Activated CD4-positive, alpha-beta T cell treated with anti-CD3 and anti-CD28 coated beads for 36 hours (primary cell): ENCODE measurements around the gene WDFY4. TPM values are rescaled to one million over a fixed set of nuclear protein-coding genes. Genes with fewer than 3 reads are reported as not detected.

Experiments
- ATAC-seq: fragments of 200-7000 bp; cut with Tn5 transposase; one replicate; pipeline ENCODE4 v1.10.0; 2021; ENCODE audit warnings: mild to moderate bottlenecking, moderate library complexity
- CTCF ChIA-PET: fragments of 350-600 bp; sonication (Branson Sonifier 250); formaldehyde crosslinking; loops from one replicate; lab custom pipeline; 2021; ENCODE audit warnings: antibody characterized with exemption; lab: Charles Lee
- POLR2A ChIA-PET: fragments of 350-600 bp; sonication (Branson Sonifier 250); formaldehyde crosslinking; loops from one replicate; lab custom pipeline; 2021; ENCODE audit warnings: antibody characterized with exemption, inconsistent platforms; lab: Charles Lee
- DNase-seq: peaks from one replicate; pipeline ENCODE4 v3.0.0-alpha.2; 2020
- H3K27ac Mint-ChIP-seq: one replicate; pipeline ENCODE4 v1.8.0; 2021; ENCODE audit warnings: mixed read lengths
- H3K27me3 Mint-ChIP-seq: one replicate; pipeline ENCODE4 v1.8.0; 2021; ENCODE audit warnings: mixed read lengths
- H3K36me3 Mint-ChIP-seq: one replicate; pipeline ENCODE4 v1.8.0; 2021; ENCODE audit warnings: low read depth, mixed read lengths
- H3K4me1 Mint-ChIP-seq: one replicate; pipeline ENCODE4 v1.8.0; 2021; ENCODE audit warnings: mixed read lengths
- H3K4me3 Mint-ChIP-seq: one replicate; pipeline ENCODE4 v1.8.0; 2021; ENCODE audit warnings: mild to moderate bottlenecking, moderate library complexity, mixed read lengths
- H3K9me3 Mint-ChIP-seq: one replicate; pipeline ENCODE4 v1.8.0; 2021; ENCODE audit warnings: low read depth, mixed read lengths
- intact Hi-C, 2 experiments: fragments of 100-400 bp; cut with DNase I in 1 of 2; cut with micrococcal nuclease in 1 of 2; formaldehyde crosslinking; loops; one replicate each; pipeline versions ENCODE4 v1.14.2 to v1.15.1; 2022 to 2024; cut with DNase I, micrococcal nuclease
- total RNA-seq, 2 experiments: library from RNA; stranded (reverse); gene quantifications; one replicate each; pipeline ENCODE4 v1.2.3, GENCODE V29; 2021

WDFY4 gene
- total RNA-seq, 2 experiments from 2014 or later: 0.07 to 0.09 TPM

GRCh38 chr10:48759113-48759901 is 74.6 kb downstream of the WDFY4 start:
- ChIA-PET CTCF (no interaction called here), POLR2A (no interaction called here)
- DNase-seq (no peak), ATAC-seq (no peak)
- Mint-ChIP-seq H3K36me3 (no peaks in the 10 kb centered on the region), H3K4me3 (no peak overlapping the region), H3K27ac (no peak overlapping the region), H3K9me3 (no peaks in the 10 kb centered on the region), H3K27me3 (peaks cover 13% of the 10 kb centered on the region), H3K4me1 (no peaks in the 10 kb centered on the region)
- intact Hi-C loops: no loop called here

GRCh38 chr10:48760983-48761382 is 76.3 kb downstream of the WDFY4 start:
- CTCF ChIA-PET: no interaction called here
- DNase-seq: no peak

DNA sequence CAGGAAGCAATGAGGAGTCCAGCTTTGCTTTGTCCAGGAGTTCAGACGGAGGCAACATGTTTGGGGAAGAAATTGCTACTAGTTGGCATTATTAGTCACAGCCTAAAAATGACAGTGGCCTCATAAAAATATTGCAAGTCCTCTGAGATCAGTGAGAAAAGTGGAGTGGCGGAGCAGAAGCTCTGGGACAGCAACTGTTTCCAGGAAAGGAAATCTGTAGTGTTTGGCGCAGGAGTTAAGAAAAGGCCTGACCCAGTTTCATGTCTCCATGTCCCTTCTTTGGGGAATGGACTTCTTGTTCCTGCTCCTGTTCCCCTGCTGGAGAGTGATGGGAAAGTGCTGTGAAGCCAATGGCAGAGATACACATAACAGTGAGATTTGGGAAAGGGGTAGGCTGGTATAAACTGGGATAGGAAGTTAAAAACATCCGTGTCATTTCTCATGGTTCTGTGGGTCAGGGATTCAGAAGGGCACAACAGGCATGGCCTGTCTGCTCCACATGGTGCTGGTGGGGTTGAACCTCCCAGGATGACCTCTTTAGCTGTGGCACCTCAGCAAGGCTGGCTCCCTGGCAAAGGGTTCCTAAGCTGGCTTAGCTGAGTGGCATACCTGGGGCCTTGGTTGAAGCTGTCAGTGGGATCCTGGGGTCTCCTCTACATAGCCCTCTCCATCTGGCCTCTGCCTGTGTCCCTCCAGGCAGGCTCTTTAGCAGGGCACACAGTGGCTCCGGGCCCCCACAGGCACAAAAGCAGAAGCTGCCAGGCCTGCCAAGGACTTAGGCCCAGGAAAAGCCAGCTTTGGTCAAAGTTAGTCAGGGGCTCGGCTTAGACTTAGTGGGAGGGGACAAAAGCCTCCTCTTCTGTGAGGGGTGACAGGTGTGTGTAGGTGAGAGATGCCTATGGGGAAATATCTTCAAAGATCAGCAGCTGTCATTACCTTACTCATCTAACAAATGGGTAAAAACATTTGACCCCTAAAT is 77.7 kb downstream of the WDFY4 start:
- Mint-ChIP-seq H3K4me1 (no peaks in the 10 kb centered on the region), H3K27ac (no peak overlapping the region), H3K9me3 (no peaks in the 10 kb centered on the region), H3K4me3 (no peak overlapping the region), H3K27me3 (peaks cover 13% of the 10 kb centered on the region), H3K36me3 (no peaks in the 10 kb centered on the region)
- ATAC-seq (no peak), DNase-seq (no peak)
- intact Hi-C loops: no loop called here
- ChIA-PET CTCF (no interaction called here), POLR2A (no interaction called here)

More at GRCh38 chr10:48760983-48761382, 76.3 kb downstream of the WDFY4 start:
- Mint-ChIP-seq H3K36me3 (no peaks in the 10 kb centered on the region), H3K27ac (no peak overlapping the region), H3K4me3 (no peak overlapping the region), H3K27me3 (peaks cover 13% of the 10 kb centered on the region), H3K4me1 (no peaks in the 10 kb centered on the region), H3K9me3 (no peaks in the 10 kb centered on the region)
- intact Hi-C loops: no loop called here
- ATAC-seq: no peak
- POLR2A ChIA-PET: no interaction called here

- no peak for DNase-seq
- Mint-ChIP-seq H3K4me3 (no peak overlapping the region), H3K27me3 (peaks cover 13% of the 10 kb centered on the region), H3K27ac (no peak overlapping the region), H3K9me3 (no peaks in the 10 kb centered on the region), H3K4me1 (no peaks in the 10 kb centered on the region), H3K36me3 (no peaks in the 10 kb centered on the region)
- ChIA-PET CTCF (interaction anchor here (1.5 kb wide), 1 partner anchor 105 kb away, joined by 4 read pairs; no protein-coding TSS in a partner anchor), POLR2A (no interaction called here)
- ATAC-seq: no peak
- intact Hi-C loops: no loop called here
Measured at GRCh38 chr10:48763403-48763965, 78.8 kb downstream of the WDFY4 start.

DNA sequence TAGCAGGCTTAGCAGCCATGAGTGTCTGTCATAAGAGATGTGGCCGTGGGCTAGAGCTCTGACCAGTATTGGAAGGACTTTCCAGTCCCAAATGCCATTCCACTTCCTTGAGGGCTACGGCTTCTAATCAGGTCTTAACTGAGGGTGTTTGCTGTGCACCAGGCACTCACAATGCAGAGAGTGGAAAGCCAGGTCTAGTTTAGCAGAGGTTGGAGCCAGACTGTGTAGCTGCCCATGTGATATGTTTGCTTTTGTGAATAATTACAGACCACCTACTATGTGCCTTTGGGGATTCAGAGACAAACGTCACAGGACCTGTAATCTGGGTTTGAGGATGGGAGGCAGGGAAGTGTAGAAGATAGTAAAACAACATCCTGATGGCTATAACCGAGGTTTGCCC is 79.8 kb downstream of the WDFY4 start:
- ChIA-PET POLR2A (no interaction called here), CTCF (interaction anchor here (1.5 kb wide), 1 partner anchor 106 kb away, joined by 4 read pairs; no protein-coding TSS in a partner anchor)
- H3K4me3 Mint-ChIP-seq: no peak overlapping the region
- H3K36me3 Mint-ChIP-seq: no peaks in the 10 kb centered on the region
- DNase-seq (no peak), ATAC-seq (no peak)
- H3K27ac Mint-ChIP-seq: no peak overlapping the region
- no peaks in the 10 kb centered on the region for H3K4me1 Mint-ChIP-seq
- H3K9me3 Mint-ChIP-seq: no peaks in the 10 kb centered on the region
- H3K27me3 Mint-ChIP-seq: peaks cover 13% of the 10 kb centered on the region
- intact Hi-C loops: no loop called here

GRCh38 chr10:48765039-48765438 is 80.4 kb downstream of the WDFY4 start:
- Mint-ChIP-seq H3K9me3 (no peaks in the 10 kb centered on the region), H3K4me3 (no peak overlapping the region), H3K27me3 (peaks cover 9% of the 10 kb centered on the region), H3K4me1 (no peaks in the 10 kb centered on the region), H3K27ac (no peak overlapping the region), H3K36me3 (no peaks in the 10 kb centered on the region)
- DNase-seq: no peak
- ATAC-seq: no peak
- ChIA-PET CTCF (interaction anchor here (1.5 kb wide), 1 partner anchor 107 kb away, joined by 4 read pairs; no protein-coding TSS in a partner anchor), POLR2A (no interaction called here)
- intact Hi-C loops: no loop called here

DNA sequence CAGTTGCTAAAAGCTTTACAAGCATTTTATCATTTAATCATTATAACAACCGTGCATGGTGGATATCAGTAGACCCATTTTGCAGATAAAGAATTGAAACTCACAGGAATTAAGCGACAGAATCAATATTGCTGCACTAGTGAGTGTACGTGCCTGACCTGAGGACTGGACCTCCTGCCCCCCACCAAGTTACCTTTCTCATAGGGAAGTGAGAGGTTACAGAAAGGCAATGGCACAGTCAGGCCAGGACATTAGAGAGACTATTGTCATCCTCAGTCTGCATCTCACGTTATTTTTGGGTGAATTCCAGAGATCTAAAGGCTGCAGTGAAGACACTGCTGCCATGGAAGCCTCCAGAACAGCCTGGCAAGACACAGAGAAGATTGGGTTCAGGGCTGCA is 80.9 kb downstream of the WDFY4 start:
- Mint-ChIP-seq H3K4me3 (no peak overlapping the region), H3K27me3 (peaks cover 6% of the 10 kb centered on the region), H3K27ac (no peak overlapping the region), H3K9me3 (no peaks in the 10 kb centered on the region), H3K36me3 (no peaks in the 10 kb centered on the region), H3K4me1 (no peaks in the 10 kb centered on the region)
- ChIA-PET POLR2A (no interaction called here), CTCF (interaction anchor here (1.0 kb wide), 1 partner anchor 18 kb away, joined by 3 read pairs; no protein-coding TSS in a partner anchor)
- no peak for ATAC-seq
- DNase-seq: no peak
- intact Hi-C loops: no loop called here

DNA sequence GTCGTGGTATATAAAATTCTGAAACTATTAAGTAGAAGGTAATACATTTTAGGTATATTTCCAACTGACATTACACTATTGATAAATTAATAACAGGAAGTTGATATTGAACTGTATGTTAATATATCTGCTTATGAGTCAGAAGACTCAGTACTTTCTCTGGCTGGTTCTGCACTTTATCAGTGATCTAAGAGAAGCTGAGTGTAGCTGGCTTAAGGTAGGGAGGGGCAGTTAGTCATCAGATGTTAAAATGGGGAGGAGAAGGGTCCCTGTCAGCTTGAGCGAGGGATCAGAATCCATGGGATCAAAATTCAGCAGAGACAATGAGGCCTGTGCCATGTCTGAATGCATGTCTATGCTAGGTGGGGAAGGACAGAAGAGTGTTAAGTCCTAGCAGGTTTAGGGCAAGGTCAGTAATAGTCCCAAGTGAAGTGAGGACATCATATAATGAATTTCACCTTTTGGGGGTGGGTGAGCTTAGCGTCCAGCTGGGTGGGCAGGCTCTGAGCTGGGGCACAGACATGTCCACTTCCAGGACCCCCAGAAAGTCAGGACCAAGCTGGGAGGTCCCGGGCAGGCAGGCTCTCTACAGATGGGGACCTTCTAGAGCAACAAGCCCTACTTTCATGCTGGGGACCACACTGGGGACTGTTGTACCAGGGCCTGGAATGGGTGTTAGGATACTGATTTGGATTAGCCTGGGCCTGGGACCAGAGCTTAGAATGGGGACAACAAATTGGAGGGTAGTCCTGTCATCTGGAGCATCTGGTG is 82.9 kb downstream of the WDFY4 start:
- POLR2A ChIA-PET: no interaction called here
- Mint-ChIP-seq H3K9me3 (no peaks in the 10 kb centered on the region), H3K27ac (no peak overlapping the region), H3K4me3 (no peak overlapping the region), H3K4me1 (no peaks in the 10 kb centered on the region), H3K27me3 (no peaks in the 10 kb centered on the region), H3K36me3 (no peaks in the 10 kb centered on the region)
- intact Hi-C loops: no loop called here
- no peak for DNase-seq
- no peak for ATAC-seq
- CTCF ChIA-PET: no interaction called here

DNA sequence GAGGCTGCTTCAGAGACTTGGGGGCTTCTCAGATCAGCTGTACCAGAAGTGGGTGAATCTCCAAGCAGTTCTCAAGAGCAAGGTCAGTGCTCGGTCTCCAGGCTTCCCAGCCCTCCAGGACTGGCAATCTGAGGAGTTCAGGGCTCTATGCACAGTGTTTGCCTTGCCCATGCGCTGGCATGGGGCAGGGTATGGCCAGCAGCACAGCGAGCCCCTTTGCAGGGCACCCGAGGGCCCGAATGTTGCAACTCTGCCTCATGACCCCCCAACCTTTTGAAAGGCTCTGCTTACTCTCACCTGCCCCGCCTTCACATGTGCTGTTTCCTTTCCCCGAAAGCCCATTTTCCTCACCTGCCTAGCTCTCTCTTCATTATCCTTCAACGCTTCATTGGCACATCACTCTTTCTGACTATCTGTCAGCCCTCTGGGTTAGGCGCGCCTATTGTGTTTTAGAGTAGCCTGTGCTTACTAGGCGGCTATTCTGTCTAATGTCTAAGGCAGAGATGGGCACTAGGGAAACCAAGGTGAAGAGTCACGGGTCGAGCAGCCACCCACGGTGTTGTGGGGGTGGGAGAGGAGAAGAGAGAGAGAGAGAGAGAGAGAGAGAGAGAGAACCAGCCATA is 83.6 kb downstream of the WDFY4 start:
- ATAC-seq: no peak
- intact Hi-C loops: no loop called here
- Mint-ChIP-seq H3K4me3 (no peak overlapping the region), H3K36me3 (no peaks in the 10 kb centered on the region), H3K27ac (no peak overlapping the region), H3K27me3 (no peaks in the 10 kb centered on the region), H3K9me3 (no peaks in the 10 kb centered on the region), H3K4me1 (no peaks in the 10 kb centered on the region)
- no peak for DNase-seq
- POLR2A ChIA-PET: no interaction called here
- CTCF ChIA-PET: no interaction called here

DNA sequence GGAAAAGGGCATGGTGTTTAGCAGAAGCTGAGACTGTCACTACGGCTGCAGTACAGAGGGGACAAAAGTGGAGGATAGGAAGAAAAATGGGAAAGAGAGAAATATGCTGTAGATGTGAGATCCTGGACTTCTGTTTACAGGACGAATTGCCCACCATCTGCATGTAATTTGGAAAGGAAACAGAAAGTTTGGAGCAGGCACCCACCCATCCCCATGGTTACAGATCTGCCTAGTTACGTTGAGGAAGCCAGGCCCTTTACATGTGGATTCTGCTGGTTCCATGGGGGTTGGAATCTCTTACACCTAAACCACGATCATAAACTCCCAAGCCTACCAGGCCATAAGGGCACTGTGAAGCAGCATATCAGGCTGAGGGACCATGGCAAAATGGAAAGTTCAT is 84.3 kb downstream of the WDFY4 start:
- intact Hi-C loops: no loop called here
- no peak for DNase-seq
- Mint-ChIP-seq H3K4me1 (no peaks in the 10 kb centered on the region), H3K9me3 (no peaks in the 10 kb centered on the region), H3K4me3 (no peak overlapping the region), H3K27ac (no peak overlapping the region), H3K27me3 (no peaks in the 10 kb centered on the region), H3K36me3 (no peaks in the 10 kb centered on the region)
- ATAC-seq: no peak
- ChIA-PET POLR2A (no interaction called here), CTCF (interaction anchor here (0.6 kb wide), 1 partner anchor 840 kb away, joined by 3 read pairs; no protein-coding TSS in a partner anchor)
